GM18499 (cell line): ENCODE measurements around the gene SUPT4H1.
"Not testable (repeated sequence)": the region's sequence is repeated elsewhere in the genome, so short reads cannot be mapped to it uniquely, and the experiment has no call there.

ENCODE experiments used
- ATAC-seq: cut with Tn5 transposase; IDR thresholded peaks from one replicate; pipeline ENCODE4 v1.9.1; 2021; ENCODE audit warnings: moderate number of reproducible peaks; ENCODE audit not compliant: insufficient read depth, unreplicated experiment

The SUPT4H1 gene

DNA sequence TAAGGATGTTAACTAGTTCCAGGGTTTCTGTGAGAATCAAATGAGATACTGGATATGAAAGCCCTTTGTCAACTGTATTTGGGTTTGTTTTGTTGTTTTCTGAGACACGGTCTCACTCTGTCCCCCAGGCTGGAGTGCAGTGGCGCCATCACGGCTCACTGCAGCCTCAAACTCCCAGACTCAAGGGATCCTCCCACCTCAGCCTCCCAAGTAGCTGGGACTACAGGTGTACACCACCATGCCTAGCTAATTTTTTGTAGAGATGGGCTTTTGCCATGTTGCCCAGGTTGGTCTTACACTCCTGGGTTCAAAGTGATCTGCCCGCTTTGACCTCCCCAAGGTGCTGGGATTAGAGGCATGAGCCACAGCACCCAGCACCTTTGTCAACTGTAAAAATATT, 8.9 kb downstream of the SUPT4H1 start:
- no peak for ATAC-seq

- ATAC-seq, result no peak
Measured at GRCh38 chr17:58341861-58342475, 10.0 kb downstream of the SUPT4H1 start.

DNA sequence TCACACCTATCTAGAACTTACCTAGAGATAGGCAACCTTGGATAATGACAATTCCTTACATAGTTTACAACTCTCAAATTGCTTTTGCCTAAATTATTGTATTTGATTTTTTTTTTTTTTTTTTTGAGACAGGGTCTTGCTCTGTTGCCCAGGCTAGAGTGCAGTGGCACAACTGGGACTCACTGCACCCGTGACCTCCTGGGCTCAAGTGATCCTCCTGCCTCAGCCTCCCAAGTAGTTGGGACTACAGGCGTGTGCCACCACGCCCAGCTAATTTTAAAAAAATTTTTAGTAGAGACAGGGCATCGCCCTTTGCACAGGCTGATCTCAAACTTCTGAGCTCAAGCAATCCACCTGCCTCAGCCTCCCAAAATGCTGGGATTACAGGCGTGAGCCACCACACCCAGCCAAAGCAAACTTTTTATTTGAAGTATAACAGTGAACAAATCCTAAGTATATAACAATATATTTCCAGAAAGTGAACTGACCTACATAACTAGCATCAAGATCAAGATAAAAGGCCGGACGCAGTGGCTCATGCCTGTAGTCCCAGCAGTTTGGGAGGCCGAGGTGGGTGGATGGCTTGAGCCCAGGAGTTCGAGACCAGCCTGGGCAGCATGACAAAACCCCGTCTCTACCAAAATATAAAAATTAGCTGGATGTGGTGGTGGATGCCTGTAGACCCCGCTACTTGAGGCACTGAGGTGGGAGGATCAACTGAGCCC, 10.7 kb downstream of the SUPT4H1 start:
- not testable (repeated sequence) for ATAC-seq

- no peak for ATAC-seq
Measured at GRCh38 chr17:58340405-58340876, 11.6 kb downstream of the SUPT4H1 start.

DNA sequence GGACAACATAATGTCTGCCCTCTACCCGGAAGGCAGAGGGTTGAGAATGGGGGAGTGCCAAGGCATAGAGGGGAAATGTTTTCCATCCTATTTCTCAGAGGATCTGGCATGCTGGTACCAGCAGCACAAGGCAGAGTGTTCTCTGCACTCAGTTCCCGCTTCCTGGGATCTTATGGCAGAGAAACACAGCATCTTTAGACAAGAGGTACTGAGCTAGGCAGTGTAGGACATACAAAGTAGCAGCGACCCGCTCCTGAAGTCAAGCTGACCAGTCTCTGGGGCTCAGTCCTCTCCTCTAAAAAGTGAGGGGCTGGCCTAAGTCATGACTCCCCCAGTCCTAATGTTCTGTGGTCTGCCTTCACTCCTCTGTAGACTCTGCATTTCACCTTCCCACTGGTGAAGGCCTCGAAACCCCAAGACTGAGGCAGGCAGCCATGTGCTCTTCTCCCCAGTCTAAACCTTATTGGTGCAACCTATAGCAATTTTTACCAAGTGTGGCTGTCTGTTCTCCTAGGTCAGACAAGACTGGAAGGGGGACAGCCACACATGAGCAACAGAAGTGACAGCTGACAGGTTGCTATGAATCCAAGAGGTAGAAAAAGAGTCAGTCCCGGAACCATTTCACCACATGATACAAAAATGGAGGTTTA, 12.1 kb downstream of the SUPT4H1 start:
- ATAC-seq, result no peak

DNA sequence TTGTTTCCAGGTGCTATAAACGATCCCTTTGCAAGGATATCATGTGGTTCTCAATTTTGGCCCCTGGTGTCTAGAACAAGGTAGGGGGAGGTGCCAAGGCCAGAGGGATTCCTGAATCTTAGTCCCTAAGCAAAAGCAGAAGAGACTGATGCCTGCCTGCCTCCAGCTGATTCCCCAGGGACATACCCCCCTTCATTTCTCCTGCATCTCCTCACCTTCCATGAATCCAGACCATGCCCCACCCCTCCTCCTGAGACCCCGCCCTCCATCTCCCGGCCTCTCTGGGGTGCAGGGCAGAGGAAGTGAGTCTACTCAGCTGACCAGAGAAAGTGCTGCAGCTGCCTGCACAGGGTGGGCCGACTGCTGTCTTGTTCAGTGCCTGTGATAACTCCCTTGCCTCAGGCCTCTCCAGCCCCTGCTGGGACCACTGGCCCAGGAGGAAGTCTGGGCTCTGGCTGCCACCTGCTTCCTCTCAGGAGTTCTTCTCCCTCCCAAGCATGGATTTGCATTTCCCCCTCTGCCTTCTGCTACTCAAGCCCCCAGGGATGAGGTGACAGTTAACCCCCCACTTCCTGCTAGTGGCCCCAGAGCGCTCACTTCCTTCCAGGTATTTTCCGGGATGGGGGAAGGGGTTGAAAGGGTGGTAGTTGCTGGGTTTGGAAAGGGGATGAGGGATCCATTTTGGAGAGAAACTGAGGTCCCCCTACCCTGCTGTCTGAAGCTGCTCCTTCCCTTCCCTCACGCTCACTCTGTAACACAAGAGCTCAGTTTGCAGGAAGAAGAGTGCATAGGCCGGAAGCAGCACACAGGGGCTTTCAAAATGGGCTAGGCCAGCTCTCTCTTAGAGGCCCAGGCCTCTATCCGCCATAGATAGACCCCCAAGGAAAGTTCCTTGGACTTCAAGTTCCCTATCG, 12.9 kb downstream of the SUPT4H1 start:
- ATAC-seq, result no peak

GRCh38 chr17:58338454-58338840, 13.6 kb downstream of the SUPT4H1 start:
- ATAC-seq, result no peak

DNA sequence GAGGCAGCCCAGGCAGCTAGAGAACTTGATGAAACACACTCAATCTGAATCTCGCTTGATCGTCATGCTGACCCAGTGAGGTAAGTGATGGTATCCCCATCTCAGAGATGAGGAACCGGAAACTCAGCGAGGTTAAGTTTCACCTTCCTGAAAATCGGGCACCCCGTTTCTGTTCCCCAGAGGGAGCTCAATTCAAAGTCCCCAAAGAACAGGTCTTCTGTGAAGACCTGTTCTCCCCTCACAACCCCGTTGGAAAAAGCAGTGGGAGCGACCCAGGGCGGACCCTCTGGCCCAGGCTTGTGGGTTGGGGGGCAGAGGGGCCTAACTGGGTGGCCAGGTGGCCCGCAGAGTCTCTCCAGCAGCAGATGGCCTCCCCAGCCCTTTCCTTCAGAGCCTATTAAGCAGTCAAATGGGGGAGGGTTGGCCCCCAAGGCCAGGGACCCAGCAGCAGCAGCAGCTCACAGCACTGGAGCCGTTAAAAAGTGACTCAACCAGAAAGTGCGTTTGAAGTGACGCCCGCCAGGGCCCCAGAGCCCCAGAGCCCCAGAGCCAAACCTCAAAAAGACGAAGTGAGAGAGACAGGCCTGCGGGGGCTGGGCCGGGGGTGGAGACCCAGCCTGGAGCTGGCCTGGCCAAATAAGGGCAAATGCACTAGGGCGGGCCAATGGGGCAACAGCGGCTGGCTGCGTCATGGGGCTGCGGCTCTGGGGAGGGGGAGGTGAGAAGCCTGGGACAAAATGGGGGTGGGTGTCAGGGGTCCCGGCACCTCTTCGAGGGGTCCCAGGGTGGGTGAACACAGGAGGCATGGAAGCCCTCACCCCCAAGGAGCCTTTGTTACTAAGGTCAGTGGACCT, 14.2 kb downstream of the SUPT4H1 start:
- ATAC-seq, result peak; percentile 33

DNA sequence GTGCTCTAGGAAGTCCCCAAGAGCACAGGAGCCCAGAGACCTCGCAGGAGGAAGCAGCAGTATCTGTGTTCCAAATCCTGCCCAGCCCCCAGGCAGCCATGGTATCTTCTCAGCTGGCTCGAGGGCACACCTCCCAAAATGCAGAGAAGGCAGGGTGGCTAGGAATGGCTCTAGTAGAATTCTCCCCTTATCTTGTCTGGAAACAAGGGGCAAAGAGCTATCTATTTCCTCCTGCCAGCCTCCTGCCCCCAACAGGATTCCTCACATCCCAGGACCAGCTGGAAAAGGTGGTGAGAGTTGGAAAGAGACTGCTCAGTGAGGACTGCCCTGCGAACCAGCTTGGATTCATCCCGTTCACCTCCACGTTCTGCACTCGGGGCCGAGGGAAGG, 14.8 kb downstream of the SUPT4H1 start:
- no peak for ATAC-seq

DNA sequence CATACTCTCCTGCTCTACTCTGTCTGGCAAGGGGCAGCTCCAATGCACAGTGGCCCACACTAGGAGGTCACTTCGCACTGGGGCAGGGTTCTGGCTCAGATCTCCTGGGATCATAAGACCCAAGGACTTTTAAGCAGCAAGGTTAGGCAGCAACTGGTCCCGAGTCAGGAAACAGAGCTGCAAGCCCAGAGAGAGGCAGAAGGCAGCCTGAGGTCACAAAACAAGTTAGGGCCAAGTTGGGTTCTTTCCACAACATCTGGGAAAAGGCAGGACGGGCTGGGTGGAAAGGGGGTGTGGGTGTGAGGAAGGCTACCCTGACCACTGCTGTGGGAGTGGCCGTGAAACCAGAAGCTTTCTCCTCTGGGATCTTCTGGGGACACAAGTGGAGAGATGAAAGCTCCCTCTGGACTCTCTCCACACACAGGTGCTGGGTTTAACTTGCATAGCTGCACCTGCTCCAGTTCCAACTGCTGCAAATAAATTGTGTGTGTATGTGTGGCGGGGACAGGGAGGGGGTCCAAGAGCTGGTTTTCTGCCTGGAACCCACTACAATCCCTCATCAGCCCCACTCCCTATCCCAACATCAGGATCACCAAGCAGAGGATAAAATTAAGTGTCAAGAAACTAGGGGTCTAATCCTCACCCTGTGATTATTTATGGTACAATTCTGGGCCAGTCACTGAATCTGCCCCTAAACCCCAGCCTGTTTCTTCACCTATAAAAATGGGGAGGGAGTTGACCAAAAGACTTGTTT, 15.4 kb downstream of the SUPT4H1 start:
- no peak for ATAC-seq

DNA sequence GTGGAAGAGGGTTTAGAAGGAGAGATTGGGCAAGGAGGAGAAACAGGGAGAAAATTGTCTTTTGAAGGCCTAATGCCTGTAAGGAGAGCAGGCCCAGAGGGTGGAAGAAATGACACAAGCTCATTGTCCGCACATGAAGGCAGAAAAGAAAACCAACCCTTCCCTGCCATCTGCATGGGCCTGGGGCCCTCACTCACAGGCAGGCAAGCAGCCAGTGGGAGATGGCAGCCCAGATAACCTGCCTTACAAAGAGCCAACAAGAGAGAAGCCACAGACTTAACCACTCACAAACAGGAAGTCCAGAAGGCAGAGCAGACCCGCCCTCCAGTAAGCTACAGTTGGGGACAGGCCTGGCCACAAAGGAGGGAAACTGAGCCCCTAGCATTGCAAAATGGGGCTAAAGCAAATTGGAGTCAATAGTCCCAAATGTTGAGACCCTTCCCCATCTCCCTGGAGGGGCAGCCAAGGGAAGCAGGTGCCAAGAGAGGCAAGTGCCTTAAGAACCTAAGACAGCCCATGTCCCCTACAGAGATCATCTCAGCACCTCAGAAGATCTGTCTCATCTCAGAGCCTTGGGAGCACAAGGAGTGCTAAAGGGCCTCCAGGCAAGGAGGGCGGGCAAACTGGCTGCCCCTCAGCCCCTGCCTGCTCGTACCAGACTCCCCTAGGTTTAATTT, 16.1 kb downstream of the SUPT4H1 start:
- ATAC-seq, result no peak

- no peak for ATAC-seq
Measured at GRCh38 chr17:58335061-58335731, 16.8 kb downstream of the SUPT4H1 start.

- ATAC-seq, result no peak
Measured at GRCh38 chr17:58334661-58335060, 17.3 kb downstream of the SUPT4H1 start.

DNA sequence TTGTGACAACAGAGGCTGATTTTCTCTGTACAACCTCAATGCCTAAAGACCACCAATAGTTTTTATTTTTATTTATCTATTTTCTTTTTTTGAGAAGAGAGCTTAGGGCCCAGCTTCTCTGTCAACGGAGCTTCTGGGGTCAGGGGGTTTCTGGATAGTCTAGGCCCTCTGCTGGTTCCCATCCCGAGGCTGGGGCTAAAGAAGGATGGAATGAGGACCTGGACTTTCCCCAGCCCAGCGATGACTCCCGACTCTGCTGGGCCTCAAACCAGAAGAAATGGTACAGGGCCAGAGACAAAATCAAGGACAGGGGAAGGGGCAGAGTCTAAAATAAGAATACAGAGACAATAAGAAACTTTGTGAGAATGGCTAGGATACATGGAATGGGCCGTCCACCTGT, 17.7 kb downstream of the SUPT4H1 start:
- no peak for ATAC-seq

DNA sequence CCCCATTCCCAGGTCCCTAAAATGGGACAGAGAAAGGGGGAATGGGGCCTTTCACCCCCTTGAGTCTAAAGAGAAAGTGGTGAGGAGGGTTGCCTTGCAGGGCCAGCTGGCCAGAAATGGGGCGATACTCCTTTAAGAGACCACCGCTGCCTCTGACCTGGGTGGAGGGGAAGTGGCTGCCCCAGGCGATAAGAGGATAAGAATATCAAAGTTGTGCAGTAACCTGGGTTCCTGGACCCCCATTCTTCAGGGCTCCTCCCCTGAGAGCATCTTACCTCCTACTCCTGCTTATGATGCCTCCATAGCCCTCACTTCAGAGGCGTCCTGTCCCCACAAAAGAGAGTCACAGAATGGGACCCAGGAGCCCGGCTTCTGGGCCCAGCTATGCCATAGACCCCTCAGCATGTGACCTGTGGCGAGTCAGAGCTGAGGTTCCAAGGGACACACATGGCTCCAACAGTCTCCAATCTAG, 18.2 kb downstream of the SUPT4H1 start:
- ATAC-seq, result no peak

DNA sequence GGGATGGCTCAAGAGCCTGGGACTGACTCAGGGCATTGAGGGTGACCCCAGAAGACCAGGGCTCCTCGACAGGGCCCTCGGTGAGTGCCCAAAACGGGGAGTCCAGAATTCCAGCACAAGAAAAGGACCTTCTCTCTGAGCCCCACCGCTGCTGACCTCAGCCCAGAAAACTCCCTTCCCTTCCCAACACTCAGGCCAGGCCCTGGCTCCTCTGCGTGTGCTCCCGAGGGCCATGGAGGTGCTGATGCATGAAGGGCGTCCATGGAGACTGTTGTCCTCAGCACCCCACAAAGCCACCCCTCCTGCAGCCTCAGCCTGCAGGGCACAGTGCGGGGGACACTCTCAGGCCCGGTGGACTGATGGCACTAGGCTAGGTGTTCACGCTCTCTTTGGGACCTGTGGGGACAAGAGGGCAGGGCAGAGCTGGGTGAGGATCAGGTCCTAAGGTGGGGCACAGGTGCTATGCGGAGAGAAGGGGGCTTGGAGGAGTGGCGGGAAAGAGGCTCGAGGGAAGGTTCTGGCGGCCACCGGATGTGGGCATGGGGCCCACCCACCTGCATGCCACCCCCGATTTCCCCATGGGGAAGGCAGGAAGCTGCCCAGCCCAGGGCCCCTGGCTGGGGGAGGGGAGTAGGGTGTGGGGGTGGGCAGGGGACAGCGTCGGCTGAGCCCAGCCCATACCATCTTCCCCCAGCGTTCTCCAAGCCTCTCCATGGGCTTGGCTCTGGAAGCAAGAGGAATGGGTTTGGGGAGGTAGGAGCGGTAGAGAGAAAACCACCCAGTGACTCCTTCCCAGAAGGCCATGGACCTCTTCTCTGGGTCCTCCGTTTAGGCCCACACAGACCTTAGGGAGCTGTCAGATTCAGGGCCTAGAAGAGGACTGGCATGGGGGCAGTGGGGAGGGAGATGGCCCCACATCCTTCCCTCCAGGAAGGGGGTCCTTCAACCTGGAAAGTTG, 18.9 kb downstream of the SUPT4H1 start:
- no peak for ATAC-seq
